Ishikawa (cell line): Measurements from ENCODE around the gene OR2D2.

Experiments
- CEBPB ChIP-seq: IDR thresholded peaks from 2 replicates; pipeline ENCODE4 v1.6.1; 2012
- CREB1 ChIP-seq: IDR thresholded peaks from 2 replicates; pipeline ENCODE4 v1.6.1; 2012; ENCODE audit warnings: low read depth
- EGR1 ChIP-seq: IDR thresholded peaks from 2 replicates; pipeline ENCODE4 v1.6.1; 2012
- EP300 ChIP-seq: IDR thresholded peaks from 2 replicates; pipeline ENCODE4 v1.6.1; 2012; ENCODE audit warnings: borderline replicate concordance
- FOXM1 ChIP-seq: IDR thresholded peaks from 2 replicates; pipeline ENCODE4 v1.6.1; 2012; ENCODE audit warnings: low read depth, borderline replicate concordance
- MAX ChIP-seq: IDR thresholded peaks from 2 replicates; pipeline ENCODE4 v1.6.1; 2012
- NFIC ChIP-seq: IDR thresholded peaks from 2 replicates; pipeline ENCODE4 v1.6.1; 2012
- RAD21 ChIP-seq: IDR thresholded peaks from 2 replicates; pipeline ENCODE4 v1.6.1; 2012; ENCODE audit warnings: low read depth
- TAF1 ChIP-seq: IDR thresholded peaks from 2 replicates; pipeline ENCODE4 v1.6.1; 2012; ENCODE audit warnings: low read depth, mild to moderate bottlenecking
- TEAD4 ChIP-seq: IDR thresholded peaks from 2 replicates; pipeline ENCODE4 v1.6.1; 2012
- YY1 ChIP-seq: IDR thresholded peaks from 2 replicates; pipeline ENCODE4 v1.6.1; 2012; ENCODE audit warnings: low read depth
- ZBTB7A ChIP-seq: IDR thresholded peaks from 2 replicates; pipeline ENCODE4 v1.6.1; 2012; ENCODE audit warnings: low read depth
- TF ChIP-seq, protein P1 (sequence below): IDR thresholded peaks from 2 replicates; pipeline ENCODE4 v1.6.1; 2012; ENCODE audit warnings: low read depth, mild to moderate bottlenecking
- TF ChIP-seq, protein P2 (sequence below): IDR thresholded peaks from 2 replicates; pipeline ENCODE4 v1.6.1; 2012

DNA sequence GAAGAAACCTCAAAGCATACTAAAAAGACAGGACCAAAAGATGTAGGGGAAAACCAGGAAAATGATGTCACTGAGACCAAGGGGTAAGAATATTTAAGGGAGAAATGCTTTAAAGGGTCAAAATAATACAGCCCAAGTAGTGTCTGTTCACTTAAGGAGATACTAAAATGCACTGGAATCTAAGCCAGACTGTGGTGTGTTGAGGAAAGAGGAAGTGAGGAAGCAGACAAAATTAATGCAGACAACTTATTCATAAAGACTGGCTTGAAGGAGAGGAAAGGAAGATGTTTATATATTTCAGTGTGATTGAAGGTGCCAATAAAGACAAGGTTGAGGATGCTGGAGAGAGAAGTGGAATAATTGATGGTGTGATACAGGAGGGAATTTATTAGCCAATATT is 49.7 kb upstream of the OR2D2 start:
- no peak for TF ChIP-seq FOXM1
- no peak for TF ChIP-seq MAX
- TF ChIP-seq EGR1, result no peak
- TF ChIP-seq, protein P1, sequence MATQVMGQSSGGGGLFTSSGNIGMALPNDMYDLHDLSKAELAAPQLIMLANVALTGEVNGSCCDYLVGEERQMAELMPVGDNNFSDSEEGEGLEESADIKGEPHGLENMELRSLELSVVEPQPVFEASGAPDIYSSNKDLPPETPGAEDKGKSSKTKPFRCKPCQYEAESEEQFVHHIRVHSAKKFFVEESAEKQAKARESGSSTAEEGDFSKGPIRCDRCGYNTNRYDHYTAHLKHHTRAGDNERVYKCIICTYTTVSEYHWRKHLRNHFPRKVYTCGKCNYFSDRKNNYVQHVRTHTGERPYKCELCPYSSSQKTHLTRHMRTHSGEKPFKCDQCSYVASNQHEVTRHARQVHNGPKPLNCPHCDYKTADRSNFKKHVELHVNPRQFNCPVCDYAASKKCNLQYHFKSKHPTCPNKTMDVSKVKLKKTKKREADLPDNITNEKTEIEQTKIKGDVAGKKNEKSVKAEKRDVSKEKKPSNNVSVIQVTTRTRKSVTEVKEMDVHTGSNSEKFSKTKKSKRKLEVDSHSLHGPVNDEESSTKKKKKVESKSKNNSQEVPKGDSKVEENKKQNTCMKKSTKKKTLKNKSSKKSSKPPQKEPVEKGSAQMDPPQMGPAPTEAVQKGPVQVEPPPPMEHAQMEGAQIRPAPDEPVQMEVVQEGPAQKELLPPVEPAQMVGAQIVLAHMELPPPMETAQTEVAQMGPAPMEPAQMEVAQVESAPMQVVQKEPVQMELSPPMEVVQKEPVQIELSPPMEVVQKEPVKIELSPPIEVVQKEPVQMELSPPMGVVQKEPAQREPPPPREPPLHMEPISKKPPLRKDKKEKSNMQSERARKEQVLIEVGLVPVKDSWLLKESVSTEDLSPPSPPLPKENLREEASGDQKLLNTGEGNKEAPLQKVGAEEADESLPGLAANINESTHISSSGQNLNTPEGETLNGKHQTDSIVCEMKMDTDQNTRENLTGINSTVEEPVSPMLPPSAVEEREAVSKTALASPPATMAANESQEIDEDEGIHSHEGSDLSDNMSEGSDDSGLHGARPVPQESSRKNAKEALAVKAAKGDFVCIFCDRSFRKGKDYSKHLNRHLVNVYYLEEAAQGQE, result no peak
- no peak for TF ChIP-seq EP300
- TF ChIP-seq, protein P2, sequence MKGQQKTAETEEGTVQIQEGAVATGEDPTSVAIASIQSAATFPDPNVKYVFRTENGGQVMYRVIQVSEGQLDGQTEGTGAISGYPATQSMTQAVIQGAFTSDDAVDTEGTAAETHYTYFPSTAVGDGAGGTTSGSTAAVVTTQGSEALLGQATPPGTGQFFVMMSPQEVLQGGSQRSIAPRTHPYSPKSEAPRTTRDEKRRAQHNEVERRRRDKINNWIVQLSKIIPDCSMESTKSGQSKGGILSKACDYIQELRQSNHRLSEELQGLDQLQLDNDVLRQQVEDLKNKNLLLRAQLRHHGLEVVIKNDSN, result no peak
- TF ChIP-seq YY1, result no peak
- TF ChIP-seq CEBPB, result no peak
- no peak for TF ChIP-seq CREB1
- TF ChIP-seq TAF1, result no peak
- no peak for TF ChIP-seq RAD21
- TF ChIP-seq ZBTB7A, result no peak
- no peak for TF ChIP-seq NFIC
- no peak for TF ChIP-seq TEAD4
